ENCODE measurements around the gene LTN1.

- TF ChIP-seq CTCF (IDR thresholded peaks at IDR 0.05) (no peak), EZH2 (IDR thresholded peaks at IDR 0.05; ENCODE audit: borderline replicate concordance, insufficient read depth, low read depth, low read length, poor library complexity, severe bottlenecking) (no peak)
Observed at GRCh38 chr21:28971171-28971570, 21.5 kb downstream of the LTN1 start.
